ENCODE measurements around the gene KCNJ6. TPM values are rescaled to one million over a fixed set of nuclear protein-coding genes. Genes with fewer than 3 reads are reported as not detected.
"Not testable (repeated sequence)": the region's sequence is repeated elsewhere in the genome, so short reads cannot be mapped to it uniquely, and the experiment has no call there.

Gene KCNJ6
- total RNA-seq, 2 experiments from 2014 or later = not detected

DNA sequence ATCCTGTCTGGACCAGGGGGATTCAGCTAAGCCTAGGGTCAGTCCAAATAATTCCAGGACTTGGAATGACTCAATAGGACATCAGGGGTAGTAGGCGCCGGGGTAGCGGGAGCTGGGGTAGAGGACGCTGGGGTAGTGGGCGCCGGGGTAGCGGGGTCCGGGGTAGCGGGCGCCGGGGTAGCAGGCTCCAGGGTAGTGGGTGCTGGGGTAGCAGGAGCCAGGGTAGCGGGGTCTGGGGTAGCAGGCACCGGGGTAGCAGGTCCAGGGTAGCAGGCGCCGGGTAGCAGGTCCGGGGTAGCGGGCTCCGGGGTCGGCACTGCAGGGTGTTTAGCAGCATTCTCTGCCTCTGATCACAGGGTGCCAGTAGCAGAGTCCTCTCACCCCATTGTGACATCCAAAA, 248.9 kb downstream of the KCNJ6 start:
- ATAC-seq (no peak), DNase-seq (no peak)
- Mint-ChIP-seq H3K4me3 (no peak overlapping the region), H3K9me3 (ENCODE audit: low read depth) (no peaks in the 10 kb centered on the region), H3K27ac (no peak overlapping the region), H3K27me3 (peaks cover 6% of the 10 kb centered on the region), H3K36me3 (ENCODE audit: low read depth) (no peaks in the 10 kb centered on the region), H3K4me1 (no peaks in the 10 kb centered on the region)
- CTCF ChIA-PET = no interaction called here
- POLR2A ChIA-PET = no interaction called here
- intact Hi-C loops (cut with DNase I, micrococcal nuclease) = no loop called here

DNA sequence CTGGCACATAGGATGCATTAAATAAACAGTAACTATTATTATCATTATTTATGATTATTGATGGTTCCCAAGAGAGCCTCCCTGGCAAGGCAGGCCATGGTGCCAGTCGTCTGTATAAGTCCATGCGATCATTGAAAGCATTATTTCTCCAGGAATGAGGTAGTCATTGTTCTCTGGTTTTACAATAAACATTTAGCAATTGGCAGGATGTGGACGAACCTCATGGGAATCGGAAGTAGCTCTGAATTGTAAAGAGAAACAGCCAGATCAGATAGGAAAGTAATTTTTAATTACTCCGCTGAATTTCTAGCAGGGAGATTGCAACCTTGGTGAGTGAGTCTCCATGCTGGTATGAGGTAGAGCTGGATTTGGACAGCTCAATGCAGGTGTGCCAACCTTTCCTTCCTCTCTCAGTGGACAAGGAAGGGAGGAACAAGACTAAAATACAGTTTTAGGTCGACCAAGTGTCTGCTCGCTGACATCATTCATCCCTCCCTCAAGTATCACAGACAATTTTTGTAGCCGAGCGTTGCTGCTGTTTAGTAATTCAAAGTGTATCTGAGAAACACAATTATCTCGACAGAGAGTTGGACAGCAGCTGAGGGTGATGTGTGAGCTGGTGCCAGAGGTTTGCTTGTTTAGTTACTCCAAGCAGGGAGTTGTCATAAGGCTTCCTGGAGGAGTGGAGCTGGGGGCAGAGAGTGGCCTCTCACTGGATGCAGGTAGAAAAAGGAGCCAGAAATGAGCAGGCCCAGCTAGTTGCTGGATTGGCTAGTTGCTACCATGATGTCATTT, 250.8 kb downstream of the KCNJ6 start:
- H3K9me3 Mint-ChIP-seq (ENCODE audit: low read depth) = no peaks in the 10 kb centered on the region
- POLR2A ChIA-PET = no interaction called here
- CTCF ChIA-PET = interaction anchor here (0.8 kb wide), 1 partner anchor 9 kb away, joined by 4 read pairs; no protein-coding TSS in a partner anchor
- no peak overlapping the region for H3K4me3 Mint-ChIP-seq
- peaks cover 2% of the 10 kb centered on the region for H3K27me3 Mint-ChIP-seq
- ATAC-seq (no peak), DNase-seq (no peak)
- no peak overlapping the region for H3K27ac Mint-ChIP-seq
- H3K4me1 Mint-ChIP-seq = no peaks in the 10 kb centered on the region
- H3K36me3 Mint-ChIP-seq (ENCODE audit: low read depth) = no peaks in the 10 kb centered on the region
- intact Hi-C loops (cut with DNase I, micrococcal nuclease) = no loop called here

DNA sequence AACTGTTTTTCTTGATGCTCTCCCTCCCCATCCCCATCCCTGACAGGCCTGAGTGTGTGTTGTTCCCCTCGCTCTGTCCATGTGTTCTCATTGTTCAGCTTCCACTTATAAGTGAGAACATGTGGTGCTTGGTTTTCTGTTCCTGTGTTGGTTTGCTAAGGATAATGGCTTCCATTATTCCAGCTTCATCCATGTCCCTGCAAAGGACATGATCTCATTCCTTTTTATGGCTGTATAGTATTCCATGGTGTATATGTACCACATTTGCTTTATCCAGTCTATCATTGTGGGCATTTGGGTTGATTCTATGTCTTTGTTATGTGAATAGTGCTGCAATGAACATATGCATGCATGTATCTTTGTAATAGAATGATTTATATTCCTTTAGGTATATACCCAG, 254.0 kb downstream of the KCNJ6 start:
- H3K4me3 Mint-ChIP-seq; H3K9me3 Mint-ChIP-seq (ENCODE audit: low read depth); H3K4me1 Mint-ChIP-seq; POLR2A ChIA-PET; H3K27me3 Mint-ChIP-seq; CTCF ChIA-PET; intact Hi-C loops (cut with DNase I, micrococcal nuclease); ATAC-seq; DNase-seq; H3K36me3 Mint-ChIP-seq (ENCODE audit: low read depth); H3K27ac Mint-ChIP-seq: not testable (repeated sequence)

DNA sequence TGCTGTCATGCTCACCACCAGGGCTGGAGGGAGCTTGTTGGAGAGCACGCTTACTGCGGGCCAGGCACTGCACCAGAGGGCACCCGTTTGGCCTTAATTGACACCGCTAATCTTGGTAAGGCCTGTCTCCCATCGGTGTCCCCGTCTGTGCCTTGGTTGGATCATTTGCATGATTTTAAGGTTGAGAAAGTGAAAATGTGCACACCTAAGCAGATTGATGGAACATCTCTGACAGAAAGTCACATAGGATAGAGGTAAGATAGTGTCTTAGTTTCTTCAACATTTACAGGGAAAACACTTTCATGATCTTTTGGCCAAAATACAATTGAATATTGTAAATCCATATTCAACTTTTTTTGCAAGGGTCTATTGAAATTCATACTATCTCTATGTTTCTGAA, 255.5 kb downstream of the KCNJ6 start:
- ATAC-seq = no peak
- ChIA-PET POLR2A (no interaction called here), CTCF (interaction anchor here (0.7 kb wide), 1 partner anchor 428 kb away, joined by 3 read pairs; no protein-coding TSS in a partner anchor)
- no peak overlapping the region for H3K4me3 Mint-ChIP-seq
- intact Hi-C loops (cut with DNase I, micrococcal nuclease) = no loop called here
- H3K27ac Mint-ChIP-seq = no peak overlapping the region
- H3K27me3 Mint-ChIP-seq = peaks cover 2% of the 10 kb centered on the region
- no peaks in the 10 kb centered on the region for H3K36me3 Mint-ChIP-seq (ENCODE audit: low read depth)
- no peaks in the 10 kb centered on the region for H3K4me1 Mint-ChIP-seq
- no peaks in the 10 kb centered on the region for H3K9me3 Mint-ChIP-seq (ENCODE audit: low read depth)
- no peak for DNase-seq

DNA sequence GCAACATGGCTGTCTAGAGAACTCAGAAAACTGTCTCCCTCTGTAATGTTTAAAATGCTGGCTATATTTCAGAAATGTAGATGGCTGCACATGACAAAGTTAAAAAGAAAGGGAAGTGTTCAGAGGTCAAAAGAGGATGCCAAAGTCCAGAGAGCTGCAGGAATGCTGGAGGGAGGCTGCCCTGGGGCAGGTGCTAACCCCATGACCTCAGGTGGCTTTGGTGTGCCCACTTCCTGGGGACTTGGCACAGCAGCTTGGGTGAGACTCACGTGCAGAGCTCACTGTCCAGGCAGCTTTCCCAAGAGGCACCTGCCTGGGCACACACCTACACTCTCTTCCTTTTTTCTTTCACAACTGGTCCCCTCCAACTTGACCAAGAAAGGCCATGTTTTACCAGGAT, 256.4 kb downstream of the KCNJ6 start:
- Mint-ChIP-seq H3K27ac (no peak overlapping the region), H3K4me1 (no peaks in the 10 kb centered on the region), H3K36me3 (ENCODE audit: low read depth) (no peaks in the 10 kb centered on the region), H3K27me3 (no peaks in the 10 kb centered on the region), H3K9me3 (ENCODE audit: low read depth) (no peaks in the 10 kb centered on the region), H3K4me3 (no peak overlapping the region)
- ATAC-seq = no peak
- CTCF ChIA-PET = interaction anchor here (0.6 to 1.0 kb wide), 3 partner anchors 15 to 96 kb away, joined by 3 to 4 read pairs (median 3); no protein-coding TSS in a partner anchor
- intact Hi-C loops (cut with DNase I, micrococcal nuclease) = no loop called here
- no peak for DNase-seq
- POLR2A ChIA-PET = no interaction called here

DNA sequence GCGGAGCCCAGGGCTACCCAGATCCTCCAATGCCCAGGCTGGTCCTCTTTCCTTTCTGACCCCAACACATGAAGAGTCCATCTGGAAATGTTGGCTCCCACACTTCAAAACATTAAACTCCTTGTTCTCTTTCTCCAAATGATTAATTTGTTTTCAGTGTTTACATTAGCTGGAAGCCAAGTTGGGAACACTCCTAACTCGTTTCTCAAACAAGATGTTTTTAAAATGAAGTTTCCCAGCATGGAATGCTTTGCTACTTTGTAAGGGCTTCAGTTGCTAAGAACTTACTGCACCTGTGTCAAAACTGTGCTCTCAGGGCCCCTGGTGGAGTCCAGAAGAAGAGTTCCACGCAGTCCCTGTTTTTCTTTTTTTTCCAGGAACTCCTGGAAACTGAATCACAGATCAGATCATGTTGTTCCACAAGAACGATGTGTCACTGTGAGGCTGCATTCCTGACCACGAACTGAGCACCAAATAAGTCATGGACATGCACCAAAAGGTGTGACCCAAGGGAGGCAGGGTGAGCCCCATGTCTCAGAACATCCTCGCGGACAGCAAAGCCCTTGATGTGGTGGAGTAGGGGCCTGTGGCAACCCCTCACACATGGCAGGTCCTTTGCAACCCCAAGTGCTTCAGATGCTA, 257.3 kb downstream of the KCNJ6 start:
- H3K4me3 Mint-ChIP-seq = no peak overlapping the region
- ChIA-PET CTCF (no interaction called here), POLR2A (no interaction called here)
- DNase-seq (no peak), ATAC-seq (no peak)
- intact Hi-C loops (cut with DNase I, micrococcal nuclease) = no loop called here
- no peaks in the 10 kb centered on the region for H3K36me3 Mint-ChIP-seq (ENCODE audit: low read depth)
- no peak overlapping the region for H3K27ac Mint-ChIP-seq
- no peaks in the 10 kb centered on the region for H3K4me1 Mint-ChIP-seq
- peaks cover 2% of the 10 kb centered on the region for H3K27me3 Mint-ChIP-seq
- no peaks in the 10 kb centered on the region for H3K9me3 Mint-ChIP-seq (ENCODE audit: low read depth)

DNA sequence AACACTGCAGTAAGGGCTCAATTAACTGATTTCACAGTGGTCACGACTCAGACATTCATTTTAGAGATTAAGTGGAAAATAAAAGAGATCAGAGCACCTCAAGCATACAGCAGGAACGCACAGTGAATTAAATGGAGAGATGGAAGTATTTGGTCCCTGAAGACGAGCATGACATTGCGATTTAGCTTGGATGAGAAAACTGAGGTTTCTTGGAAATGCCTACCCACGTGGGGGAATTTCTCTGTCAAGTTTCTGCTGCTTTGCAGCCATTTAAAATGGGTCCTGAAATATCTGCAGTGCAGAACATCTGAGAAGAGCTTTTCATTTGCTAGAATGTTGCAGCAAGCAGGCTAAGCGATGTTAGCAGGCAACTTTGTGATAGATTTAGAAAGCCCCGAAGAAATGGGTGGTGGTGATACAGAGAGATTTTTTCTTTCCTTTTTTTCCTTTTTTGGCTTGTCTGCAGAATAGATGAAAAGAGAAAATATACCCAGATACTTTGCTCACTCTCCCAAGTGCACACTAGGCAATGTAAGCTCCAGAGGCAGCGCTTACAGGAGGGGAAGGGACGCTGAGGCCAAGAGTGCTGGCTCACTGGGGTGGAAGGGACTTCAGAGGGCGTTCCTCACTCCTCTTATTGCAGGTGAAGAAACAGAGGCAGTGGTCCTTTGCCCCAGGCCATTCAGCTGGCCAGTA, 258.0 kb downstream of the KCNJ6 start:
- intact Hi-C loops (cut with DNase I, micrococcal nuclease) = no loop called here
- CTCF ChIA-PET = no interaction called here

DNA sequence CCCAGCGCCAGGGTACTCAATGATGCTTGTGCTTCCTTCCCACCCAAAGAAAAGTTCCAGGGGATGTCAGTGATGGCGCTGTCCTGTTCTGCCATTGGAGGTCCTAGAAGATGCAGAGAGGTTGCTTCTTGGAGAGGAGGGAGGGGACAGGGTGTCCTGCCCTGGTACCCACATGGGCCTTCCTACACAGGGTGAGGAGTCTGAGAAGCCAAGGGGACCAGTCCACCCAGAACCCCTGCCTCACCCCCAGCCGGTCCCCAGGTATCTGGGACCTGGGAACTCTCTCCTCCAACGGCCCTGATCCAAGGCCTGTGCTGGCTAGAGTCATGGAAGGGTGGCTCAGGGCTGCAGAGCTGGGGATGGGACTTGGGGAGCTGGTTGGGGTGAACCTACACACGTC, 259.4 kb downstream of the KCNJ6 start:
- ChIA-PET CTCF (no interaction called here), POLR2A (no interaction called here)
- Mint-ChIP-seq H3K4me1 (no peaks in the 10 kb centered on the region), H3K4me3 (no peak overlapping the region), H3K27me3 (peaks cover 2% of the 10 kb centered on the region), H3K9me3 (ENCODE audit: low read depth) (no peaks in the 10 kb centered on the region), H3K27ac (no peak overlapping the region), H3K36me3 (ENCODE audit: low read depth) (no peaks in the 10 kb centered on the region)
- DNase-seq = no peak
- ATAC-seq = no peak
- intact Hi-C loops (cut with DNase I, micrococcal nuclease) = no loop called here

More for the DNA sequence above, 258.0 kb downstream of the KCNJ6 start:
- H3K36me3 Mint-ChIP-seq (ENCODE audit: low read depth) = no peaks in the 10 kb centered on the region
- H3K4me1 Mint-ChIP-seq = no peaks in the 10 kb centered on the region
- peaks cover 2% of the 10 kb centered on the region for H3K27me3 Mint-ChIP-seq
- no peaks in the 10 kb centered on the region for H3K9me3 Mint-ChIP-seq (ENCODE audit: low read depth)
- no peak for ATAC-seq
- H3K4me3 Mint-ChIP-seq = no peak overlapping the region
- no peak overlapping the region for H3K27ac Mint-ChIP-seq
- POLR2A ChIA-PET = no interaction called here
- DNase-seq = no peak

DNA sequence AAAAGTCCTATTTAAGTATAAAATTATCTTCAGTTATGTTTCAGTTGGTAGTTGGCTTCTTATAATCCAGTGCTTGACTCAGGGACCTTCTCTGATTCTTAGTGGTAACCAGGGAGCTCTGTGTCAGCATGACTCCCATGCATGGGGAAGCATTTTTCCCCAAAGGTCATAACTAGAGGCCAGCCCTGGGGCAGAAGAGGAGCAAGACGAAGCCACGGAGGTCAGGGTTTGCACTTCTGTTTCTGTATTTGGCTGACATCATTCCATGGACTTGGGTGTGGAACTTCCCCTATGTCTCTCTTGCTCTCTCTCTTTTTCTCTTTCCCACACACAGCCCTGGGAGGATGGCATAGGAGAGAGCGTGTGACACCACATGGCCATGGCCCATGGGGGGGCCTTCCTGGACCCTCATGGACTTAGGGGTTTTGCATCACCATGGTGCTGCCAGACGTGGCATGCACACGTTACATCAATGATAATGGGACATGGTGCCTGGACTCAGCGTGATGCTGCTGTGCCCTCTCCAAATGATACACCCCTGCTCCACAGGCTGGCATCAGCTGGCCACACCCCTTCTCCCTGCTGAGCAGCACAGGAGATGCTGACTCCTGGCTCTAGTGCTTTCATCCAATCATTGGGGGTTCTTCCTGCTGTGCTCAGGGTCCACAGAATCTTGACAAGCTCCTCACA, 260.5 kb downstream of the KCNJ6 start:
- intact Hi-C loops (cut with DNase I, micrococcal nuclease) = no loop called here
- ATAC-seq (no peak), DNase-seq (no peak)
- POLR2A ChIA-PET = no interaction called here
- Mint-ChIP-seq H3K4me1 (no peaks in the 10 kb centered on the region), H3K4me3 (no peak overlapping the region), H3K9me3 (ENCODE audit: low read depth) (no peaks in the 10 kb centered on the region), H3K27ac (no peak overlapping the region), H3K27me3 (peaks cover 2% of the 10 kb centered on the region), H3K36me3 (ENCODE audit: low read depth) (no peaks in the 10 kb centered on the region)
- CTCF ChIA-PET = no interaction called here

DNA sequence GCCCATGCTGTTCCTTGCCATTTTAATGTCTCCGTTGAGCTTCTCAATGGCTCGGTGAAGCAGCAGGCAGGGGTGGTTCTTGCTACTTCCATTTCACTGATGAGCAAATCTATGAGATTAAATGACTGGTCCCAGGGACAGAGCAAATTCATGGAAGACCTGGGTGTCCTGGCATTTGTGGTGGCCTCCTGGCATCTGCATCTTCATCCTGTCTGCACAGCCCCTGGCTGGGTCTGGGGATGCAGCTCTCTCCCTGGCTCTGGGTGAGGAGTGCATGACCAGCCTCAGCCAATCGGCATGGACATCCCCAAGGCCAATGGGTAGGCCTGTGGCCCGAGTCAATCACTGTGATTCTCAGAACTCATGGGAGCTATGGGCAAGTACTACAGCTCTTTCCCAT, 261.7 kb downstream of the KCNJ6 start:
- H3K36me3 Mint-ChIP-seq (ENCODE audit: low read depth) = no peaks in the 10 kb centered on the region
- ChIA-PET POLR2A (no interaction called here), CTCF (no interaction called here)
- DNase-seq (no peak), ATAC-seq (no peak)
- no peaks in the 10 kb centered on the region for H3K4me1 Mint-ChIP-seq
- H3K27me3 Mint-ChIP-seq = peaks cover 2% of the 10 kb centered on the region
- intact Hi-C loops (cut with DNase I, micrococcal nuclease) = no loop called here
- no peaks in the 10 kb centered on the region for H3K9me3 Mint-ChIP-seq (ENCODE audit: low read depth)
- H3K4me3 Mint-ChIP-seq = no peak overlapping the region
- H3K27ac Mint-ChIP-seq = no peak overlapping the region

DNA sequence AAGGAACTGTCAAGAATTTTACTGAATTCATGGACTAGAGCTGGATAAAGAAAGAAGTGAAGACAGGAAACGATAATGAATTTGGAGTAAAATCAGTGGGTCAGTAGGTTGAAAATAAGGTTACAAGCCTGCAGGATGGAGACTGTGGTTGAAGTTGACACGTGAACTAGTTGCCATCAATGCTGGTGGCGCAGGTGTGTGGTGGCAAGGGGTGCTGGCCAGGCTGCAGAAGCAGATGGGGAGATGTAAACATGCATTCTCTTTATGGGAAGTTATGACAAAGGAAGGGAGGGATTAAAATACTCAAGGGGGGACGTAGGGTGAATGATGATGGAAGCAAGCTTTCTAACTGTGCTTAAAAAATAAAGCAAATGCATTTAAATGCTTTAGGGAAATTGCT, 263.1 kb downstream of the KCNJ6 start:
- POLR2A ChIA-PET = no interaction called here
- CTCF ChIA-PET = no interaction called here
- intact Hi-C loops (cut with DNase I, micrococcal nuclease) = no loop called here
- Mint-ChIP-seq H3K4me3 (no peak overlapping the region), H3K27ac (no peak overlapping the region), H3K4me1 (no peaks in the 10 kb centered on the region), H3K27me3 (peaks cover 2% of the 10 kb centered on the region), H3K9me3 (ENCODE audit: low read depth) (no peaks in the 10 kb centered on the region), H3K36me3 (ENCODE audit: low read depth) (no peaks in the 10 kb centered on the region)
- no peak for ATAC-seq
- no peak for DNase-seq

Measured in activated CD4-positive, alpha-beta T cell treated with anti-CD3 and anti-CD28 coated beads for 36 hours (primary cell).